Myocyte (in vitro differentiated cells): ENCODE results near the gene GBX2. TPM values are rescaled to one million over a fixed set of nuclear protein-coding genes. Genes with fewer than 3 reads are reported as not detected.

ENCODE experiments used
- DNase-seq: peaks from one replicate; pipeline ENCODE4 v3.0.0-alpha.2; 2012; ENCODE audit warnings: low read depth
- polyA plus RNA-seq: library from polyadenylated mRNA; unstranded; fragments of >200 nt; gene quantifications from one replicate; pipeline ENCODE4 v1.2.1, GENCODE V29; 2012; ENCODE audit warnings: missing spikeins
- total RNA-seq: library from RNA; depleted of rRNA; stranded (reverse); fragments of >200 nt; gene quantifications from 2 replicates; pipeline ENCODE4 v1.2.3, GENCODE V29; 2014

Gene GBX2
- total RNA-seq: 0.26 TPM in 1 of 2 replicates, not detected in the other
- 0.37 TPM for polyA plus RNA-seq

DNA sequence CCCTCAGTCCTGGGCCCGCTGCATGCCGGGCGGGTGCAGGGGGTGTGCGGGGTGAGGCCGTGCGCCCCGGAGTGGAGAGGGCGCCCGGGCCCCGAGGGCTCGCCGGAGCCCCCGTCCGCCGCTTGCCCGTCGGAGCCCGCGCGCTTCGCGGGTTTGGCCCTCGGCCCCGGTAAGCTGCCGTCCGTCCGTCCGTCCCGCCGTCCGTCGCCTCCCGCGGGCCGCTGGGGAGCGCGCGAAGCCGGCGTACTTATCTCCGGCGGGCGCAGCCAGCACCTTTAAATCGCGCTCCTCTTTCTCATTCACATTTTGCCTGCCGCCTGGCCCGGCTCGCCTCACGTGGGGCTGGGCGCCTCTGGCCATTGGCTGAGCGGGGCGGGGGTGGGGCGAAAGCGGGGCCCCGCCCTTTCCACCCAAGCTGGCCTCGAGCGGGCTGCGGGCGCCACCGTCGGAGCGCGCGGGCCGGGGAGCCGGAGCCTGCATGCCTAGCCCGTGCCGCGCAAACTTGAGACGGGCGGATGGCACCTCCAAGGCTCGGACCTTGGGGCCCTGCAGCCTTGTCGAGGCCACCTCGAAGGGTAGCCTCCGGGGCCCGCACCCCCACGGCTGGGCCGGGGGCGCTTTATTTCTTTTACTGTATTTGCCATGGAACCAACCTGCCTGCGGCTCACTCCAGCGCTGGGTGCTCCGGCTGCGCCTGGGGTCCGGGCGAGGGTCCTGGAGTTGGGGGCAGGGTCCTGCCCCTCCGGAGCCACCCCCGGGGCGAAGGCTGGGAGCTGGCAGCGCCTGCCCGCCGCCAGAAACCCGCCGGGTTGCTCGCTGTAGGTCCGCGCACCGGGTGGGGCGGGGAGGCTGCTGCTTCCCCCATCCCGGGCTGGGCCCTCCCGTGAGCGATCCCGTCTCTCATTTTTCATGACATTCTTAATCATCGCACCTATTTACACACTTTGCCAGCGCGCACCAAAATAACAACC lies at the start of gene GBX2:
TSS of gene GBX2 (minus strand) at position 277 of the 971 bp plus-strand sequence. CDS start 415 bp downstream, outside the sequence.
- no peak for DNase-seq

DNA sequence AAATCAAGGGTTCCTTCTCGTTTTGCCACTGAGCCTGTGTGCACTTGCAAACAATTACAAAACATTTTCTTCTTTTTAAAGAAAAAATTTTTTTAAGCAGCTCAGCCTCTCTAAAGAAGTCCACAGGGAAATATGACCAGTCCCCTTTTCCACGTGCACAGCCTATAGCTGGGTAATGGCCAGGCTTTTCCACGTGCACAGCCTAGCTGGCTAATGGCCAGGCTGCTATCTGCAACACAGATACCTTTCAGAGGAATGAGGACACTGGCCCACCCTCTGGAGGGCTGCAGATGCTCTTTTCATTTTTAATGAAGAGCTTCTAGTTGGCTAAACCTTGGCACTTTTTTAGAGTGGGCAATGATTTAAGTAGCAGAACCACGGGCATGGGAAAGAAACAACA lies 49.7 kb upstream of the GBX2 start:
- DNase-seq: no peak

DNA sequence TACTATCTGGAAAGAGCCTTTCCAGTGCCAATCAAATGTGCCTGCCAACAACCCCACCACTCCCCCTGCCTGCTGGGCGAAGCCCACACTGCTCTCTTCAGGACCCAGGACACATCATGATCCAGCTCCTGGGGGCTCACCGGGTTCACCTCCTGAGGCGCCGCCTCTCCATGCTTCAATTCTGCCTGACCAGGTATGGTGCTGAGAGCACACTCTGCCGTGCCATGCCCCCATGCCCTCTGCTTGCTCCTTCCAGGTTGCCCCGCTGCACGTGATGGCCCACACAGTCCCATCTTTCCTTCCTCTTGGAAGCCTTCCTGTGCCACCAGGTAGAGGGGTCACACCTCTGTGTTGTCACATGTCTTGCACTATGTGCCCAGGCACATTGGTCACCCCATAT lies 48.5 kb upstream of the GBX2 start:
- no peak for DNase-seq

DNA sequence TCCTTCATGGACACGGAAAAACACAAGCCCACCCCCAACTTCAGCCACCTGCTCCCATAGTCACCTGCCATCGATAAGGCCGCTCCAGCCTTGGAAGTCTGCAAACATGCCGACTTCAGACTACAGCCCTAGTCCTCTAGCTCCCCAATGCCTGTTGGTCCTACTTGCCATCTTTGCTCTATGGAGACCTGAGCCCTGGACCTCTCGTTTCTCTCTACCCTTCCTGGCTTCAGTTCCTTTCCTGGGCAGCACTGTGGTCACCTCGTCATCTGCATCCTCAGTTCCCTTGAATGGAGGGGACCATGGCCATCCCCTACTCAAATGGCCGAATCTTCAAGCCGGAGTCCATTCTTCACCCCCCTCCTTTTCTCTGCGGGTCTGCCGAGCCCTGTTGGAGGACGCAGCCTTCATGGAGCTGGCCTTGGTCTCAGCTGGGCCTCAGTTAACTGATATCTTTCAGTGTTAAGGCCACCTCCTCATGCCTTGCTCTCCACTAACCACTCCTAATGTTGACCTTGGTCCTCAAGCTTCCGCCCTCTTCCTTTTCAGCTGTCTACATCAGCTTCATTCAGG lies 47.7 kb upstream of the GBX2 start:
- DNase-seq: no peak

DNA sequence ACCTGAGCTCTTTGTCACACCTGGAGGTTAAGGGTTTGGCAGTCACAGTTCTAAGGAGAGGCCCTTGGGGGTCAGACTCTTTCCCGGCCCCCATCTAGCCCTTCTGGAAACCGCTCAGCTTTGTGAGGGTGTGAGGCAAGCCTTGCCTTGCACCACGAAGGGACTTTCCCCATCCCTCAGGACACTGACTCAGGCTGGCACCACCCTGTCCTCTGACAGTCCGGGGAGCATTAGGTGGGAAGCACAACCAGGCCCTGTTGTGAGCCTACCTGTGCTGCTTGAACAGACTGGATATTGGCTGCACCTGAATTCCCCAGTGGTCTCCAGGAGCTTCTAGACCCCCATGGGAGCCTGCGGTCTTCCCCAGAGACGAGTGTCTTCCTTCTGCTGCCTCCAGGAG lies 47.0 kb upstream of the GBX2 start:
- DNase-seq: no peak

DNA sequence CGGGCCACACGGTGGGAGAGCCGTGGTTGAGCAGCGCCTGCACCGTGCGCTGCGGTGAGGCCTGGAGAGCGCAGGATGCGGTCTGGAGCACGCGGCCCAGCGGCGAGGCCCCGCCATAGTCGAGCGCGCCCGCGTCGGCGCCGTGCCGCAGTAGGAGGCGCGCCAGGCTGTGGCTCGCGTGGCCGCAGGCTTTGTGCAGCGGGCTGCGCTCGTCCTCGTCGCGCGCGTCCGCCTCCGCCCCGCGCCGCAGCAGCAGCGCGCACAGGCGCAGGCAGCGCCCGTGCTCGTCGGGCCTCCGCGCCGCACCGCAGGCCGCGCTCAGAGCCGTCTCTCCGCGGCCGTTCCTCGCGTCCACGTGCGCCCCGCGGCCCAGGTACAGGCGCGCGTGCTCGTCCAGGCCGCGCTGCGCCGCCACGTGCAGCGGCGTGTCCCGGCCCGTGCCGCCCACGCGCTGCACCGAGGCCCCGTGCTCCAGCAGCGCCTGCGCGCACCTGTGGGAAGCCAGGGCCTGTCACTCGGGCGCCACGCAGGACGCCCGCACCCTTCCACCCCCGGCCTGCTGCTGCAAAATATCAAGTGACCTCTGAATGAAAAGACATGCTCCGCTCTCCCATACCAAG lies 46.3 kb upstream of the GBX2 start:
- no peak for DNase-seq

DNA sequence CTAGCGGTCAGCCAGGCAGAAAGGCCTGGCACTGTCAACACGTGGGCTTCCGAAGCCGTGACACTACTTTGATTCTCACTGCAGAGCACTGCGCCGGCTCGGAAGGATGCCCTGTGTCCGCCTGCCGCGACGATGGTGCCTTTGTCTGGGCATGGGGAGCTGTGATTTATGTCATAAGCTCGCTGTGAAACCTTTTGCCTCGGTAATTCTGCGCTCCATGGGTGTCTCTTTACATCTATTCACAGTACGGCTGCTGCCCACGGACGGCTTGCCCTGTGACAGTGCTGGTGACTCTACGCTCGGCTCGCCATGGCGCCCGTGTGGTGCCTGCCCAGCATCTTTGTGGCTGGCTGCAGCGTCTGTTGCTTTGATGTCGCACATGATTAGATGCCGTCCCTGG lies 43.1 kb upstream of the GBX2 start:
- no peak for DNase-seq

DNA sequence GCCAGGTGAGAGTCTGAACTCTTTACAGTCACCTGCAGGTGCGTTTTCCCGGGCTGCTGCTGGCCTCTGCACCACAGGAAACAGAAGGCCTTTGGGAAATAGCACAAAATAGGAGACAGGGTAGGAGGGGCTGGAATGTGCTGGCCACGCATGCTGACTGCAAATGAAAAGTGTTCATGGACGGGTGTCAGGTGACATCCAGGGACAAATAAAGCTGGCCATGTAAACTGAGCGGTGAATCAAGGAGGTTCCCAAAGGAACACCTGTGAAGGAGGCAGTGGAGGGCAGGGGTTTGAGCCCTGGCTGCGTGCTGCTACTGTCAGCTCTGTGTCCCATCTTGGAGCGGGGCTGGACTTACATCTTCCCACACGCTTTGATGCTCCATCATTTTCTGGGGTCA lies 42.4 kb upstream of the GBX2 start:
- no peak for DNase-seq

DNA sequence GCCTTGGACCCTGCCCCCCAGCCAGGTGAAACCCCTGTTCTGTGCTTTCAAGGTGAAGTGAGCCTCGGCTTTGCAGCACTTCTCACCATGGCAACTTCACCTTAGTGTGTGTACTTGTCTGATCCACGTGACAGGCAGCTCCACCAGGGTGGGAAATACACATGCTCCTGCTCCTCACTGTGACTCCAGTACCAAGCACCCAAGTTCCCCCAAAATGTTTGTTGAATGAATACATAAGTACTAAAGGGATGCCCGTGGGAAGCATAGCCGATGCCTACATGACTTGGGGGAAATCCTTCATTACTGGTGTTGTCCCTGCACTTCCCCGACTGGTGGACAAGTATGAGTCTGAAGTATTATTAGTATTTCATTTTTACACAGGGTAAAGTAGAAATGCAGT lies 41.8 kb upstream of the GBX2 start:
- no peak for DNase-seq

DNA sequence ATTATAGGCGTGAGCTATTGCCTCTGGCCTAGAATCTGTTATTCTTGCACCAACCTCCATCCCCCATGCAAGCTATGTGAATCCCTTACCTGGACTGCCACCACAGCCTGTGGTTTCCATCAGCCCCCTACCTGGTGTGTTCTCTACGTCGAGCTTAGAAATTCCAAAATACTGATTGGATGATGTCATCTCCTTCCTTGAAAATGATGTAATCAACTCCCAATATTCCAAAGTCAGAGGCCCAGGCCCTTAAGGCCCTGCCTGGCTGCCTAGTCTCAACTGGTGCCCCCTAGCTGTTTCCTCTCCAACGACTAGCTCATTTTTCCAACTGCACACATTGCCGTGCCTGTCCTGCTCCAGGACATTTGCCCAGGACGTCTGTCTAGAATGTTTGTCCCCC lies 41.3 kb upstream of the GBX2 start:
- DNase-seq: no peak

DNA sequence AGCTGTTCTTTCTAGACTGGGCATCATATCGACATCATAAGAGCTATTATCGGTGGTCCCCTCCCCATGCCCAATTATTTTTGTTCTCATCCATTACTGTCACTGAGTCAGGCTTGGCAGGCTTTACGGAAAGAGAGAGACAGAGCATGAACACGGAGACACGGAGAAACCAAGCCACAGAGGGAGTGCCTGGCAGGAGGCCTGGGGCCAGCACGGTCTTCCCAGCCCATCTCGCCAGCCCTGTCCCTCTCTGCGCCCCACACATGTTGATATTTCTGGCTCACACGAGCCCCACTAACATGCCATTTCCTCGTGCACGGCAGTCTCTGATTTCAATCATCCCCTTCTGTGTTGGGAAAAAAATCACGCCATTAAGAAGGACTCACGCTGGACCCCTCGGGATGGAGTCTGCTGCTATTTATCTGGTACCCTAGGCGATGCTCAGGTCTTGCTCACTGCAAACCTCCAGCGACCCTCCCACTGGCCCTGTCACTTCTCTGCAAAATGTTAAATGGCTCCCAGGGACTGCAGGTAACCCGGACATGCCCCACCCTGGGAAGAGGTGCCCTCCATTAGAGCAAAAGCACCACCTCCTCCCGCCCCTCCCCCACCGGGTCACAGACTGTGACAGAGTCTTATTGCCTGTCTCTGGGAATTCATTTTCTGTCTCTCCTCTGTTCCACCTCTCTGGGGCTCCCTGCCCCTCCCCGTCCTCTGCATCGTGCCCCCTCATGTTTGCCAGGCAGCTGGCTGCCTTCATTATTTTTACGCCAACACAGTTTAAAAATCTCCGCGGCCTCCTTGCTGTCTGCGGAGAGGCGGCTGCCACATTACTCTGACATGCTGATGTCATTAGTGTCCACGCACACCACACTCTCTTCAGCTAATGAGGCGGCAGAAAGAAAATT lies 40.1 kb upstream of the GBX2 start:
- no peak for DNase-seq

DNA sequence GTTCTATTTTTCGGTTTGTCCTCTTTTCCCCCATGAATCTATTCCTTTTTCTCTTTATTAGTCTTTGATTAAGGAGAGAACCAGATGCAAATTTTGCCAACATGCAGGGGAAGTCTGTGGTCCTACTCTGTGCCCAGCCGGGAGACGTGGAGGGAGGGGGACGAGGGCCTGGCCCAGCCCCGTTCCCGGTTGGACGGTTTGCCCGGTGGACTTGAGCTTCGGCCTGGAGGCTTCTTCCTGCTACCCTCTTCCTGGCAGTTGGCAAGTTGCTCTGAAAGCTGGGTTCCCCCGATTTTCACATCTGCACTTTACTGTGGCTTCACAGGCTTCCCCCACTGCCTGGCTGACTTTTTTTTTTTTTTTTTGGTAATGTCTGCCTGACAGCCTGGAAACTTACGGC lies 39.3 kb upstream of the GBX2 start:
- no peak for DNase-seq

DNA sequence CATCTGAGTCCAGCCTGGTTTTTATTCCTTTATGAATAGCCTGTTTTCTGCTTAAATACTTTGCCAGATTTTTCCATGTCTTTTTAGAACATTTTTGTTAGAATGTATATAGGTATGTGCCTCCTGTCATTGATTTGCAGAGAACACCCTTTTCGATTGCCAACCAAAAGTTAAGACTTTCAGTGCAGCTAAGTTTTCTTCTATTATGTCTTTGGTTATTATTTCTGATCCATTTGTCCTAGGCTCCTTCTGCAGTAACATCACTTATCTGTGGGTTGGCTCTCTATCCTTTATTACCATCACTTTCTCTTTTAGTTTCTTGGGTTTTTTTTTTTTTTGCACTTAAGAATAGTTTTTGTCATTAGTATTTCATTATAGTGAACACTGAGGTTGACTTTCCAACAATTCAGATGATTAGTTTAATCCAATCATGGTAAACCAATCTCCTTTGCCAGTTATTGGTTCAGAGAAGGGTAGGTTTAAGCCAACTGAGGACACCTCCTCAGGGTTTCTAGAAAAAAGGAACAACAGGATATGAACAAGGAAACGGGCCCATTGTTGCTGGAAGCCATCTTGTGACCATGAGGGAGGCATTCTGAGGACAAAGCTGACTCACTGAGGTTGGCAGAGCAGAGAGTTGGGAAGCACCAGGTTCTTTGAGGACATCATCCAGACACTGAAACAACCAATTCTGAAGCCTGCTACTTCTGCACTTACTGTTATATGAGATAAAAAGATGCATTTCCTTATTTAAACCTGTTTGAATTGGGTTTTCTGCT lies 37.9 kb upstream of the GBX2 start:
- DNase-seq: no peak

DNA sequence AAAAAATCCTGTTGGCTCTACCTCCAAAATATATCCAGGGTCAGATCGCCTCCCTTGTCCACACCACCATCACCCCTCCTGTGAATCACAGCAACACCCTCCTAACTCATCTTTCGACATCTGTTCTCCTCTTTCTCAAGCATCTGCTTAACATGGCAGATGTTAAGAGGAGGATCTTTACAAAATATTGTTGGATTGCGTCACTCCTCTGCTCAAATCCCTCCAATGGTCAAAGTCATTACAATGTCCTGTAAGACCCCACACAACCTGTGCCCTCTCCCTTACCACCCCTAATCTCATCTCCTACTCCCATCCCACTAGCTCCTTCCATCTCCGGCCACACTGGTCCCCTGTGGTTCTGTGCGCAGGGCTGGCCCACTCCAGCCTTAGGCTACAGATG lies 36.8 kb upstream of the GBX2 start:
- no peak for DNase-seq

DNA sequence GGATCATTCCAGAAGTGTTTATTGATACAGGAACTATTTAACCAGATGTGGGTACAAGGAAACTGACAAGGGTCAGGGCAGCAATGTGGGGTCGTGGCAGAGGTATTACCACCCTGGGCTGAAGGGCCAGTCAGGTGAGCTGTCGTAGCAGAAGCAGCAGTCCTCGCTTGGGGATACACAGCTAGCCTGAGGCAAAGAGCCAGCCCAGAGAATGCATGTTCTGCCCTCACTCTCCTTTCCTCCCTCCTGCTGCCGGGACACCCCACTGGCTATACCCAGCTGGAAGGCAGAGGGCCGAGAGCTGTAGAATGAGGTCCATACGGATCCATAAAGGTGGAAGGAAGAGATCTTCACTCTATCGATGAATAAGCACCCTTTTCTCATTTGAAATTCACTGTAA lies 32.2 kb upstream of the GBX2 start:
- no peak for DNase-seq

DNA sequence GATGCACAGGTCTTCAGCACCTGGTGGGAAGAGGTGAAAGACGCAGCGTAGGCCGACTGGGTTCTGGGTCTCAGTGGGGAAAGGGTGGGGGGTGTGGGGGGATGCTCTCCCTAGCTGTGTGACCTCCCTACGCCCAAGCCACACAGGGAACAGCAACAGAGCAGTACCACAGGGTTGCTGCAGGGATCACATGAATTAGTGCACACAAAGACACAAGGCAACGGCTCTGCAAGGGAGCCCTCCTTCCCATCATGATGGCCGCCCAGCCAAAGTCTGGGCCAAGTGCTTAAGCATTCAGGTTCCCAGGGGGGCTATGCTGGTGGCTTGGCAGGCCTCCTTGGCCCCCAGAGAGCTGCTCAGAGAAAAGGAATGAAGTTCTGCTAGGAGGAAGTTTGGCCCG lies 28.2 kb upstream of the GBX2 start:
- no peak for DNase-seq

DNA sequence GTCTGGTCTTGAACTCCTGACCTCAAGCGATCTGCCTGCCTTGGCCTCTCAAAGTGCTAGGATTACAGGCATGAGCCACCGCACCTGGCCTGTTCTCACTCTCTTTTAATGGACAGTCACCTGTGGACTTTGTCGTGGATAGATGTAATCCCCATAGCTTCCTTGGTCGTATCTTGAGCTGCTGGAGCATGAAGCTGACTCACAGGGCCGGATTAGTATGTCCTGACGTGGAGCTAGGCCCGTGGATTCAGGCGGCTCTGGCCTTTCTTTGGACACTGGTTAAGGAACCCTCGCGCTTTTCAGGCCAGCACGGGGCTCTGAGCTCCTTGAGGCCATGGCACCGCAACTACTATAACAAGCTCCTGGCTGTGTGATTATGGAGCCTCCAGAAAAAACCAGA lies 27.5 kb upstream of the GBX2 start:
- DNase-seq: no peak

DNA sequence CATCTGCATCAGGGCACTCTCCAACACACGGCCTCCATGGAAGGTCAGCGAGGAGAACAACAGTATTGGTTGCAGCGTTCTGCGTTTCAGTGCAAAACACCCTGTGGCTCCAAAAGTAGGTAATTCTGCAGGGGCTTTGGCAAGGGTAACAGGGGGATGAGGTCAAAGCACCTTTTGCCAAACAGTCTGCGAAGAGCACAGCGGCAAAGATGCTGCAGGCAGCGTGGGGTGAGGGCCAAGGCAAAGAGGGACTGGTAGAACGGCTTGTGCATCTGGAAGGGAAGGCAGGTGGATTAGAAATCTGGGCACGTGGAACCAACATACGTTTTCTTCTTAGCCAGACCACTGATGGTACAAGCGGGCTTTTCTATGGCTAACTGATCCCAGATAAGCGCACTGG lies 26.6 kb upstream of the GBX2 start:
- DNase-seq: no peak

DNA sequence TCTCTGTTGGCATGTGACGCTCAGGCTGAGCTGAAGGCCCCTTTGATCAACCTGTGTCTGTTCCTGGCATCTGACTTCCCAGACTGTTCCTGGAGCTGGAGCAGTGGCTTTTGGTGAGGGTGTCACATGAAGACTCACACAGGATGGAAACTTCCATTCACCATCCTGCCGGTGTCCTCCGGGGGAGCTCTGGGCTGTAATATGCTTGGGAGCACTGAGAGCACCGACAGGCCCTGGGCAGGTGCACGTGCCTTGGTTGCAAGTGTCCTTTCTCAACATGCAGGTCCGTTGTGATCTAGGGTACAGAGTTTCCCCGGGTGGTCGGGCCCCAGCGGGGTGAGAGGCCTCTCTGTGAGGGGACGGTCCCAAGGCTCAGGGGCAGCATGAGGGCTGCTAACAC lies 24.8 kb upstream of the GBX2 start:
- no peak for DNase-seq

DNA sequence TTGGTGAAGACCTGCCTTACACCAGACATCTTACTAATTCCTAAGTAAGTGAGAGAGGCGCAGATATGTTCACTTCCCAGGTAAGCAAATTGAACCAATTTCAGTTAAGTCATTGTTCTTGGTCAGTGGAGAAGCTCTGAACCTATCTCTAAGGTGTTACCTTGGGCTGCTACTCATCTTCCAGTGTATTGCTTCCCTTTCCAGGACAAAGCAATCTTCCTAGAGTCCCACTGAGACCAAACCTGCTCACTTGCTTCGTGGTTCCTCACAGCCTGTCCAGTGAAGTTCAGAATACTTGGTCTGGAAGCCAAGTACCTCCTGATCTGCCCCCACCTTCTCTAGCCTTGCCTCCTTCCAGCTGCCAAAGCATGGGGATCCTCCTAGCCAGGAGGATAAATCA lies 22.5 kb upstream of the GBX2 start:
- no peak for DNase-seq

DNA sequence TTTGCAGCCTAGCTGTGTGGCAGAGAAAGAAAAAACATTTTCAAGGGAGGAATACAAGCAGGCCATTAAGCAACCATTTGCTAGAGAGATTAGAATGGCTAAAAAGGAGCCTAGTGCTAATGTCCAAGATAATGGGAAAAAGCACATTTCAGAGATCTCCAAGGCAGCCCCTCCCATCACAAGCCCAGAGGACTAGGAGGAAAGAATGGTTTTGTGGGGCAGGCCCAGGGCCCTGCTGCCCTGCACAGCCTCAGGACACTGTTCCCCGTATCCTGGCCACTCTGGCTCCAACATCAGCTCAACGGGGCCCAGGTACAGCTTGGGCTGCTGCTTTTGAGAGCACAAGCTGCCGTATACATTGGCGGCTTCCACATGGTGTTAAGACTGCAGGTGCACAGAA lies 16.5 kb upstream of the GBX2 start:
- DNase-seq: no peak
